Measurements from ENCODE around the gene C4orf54.

DNA sequence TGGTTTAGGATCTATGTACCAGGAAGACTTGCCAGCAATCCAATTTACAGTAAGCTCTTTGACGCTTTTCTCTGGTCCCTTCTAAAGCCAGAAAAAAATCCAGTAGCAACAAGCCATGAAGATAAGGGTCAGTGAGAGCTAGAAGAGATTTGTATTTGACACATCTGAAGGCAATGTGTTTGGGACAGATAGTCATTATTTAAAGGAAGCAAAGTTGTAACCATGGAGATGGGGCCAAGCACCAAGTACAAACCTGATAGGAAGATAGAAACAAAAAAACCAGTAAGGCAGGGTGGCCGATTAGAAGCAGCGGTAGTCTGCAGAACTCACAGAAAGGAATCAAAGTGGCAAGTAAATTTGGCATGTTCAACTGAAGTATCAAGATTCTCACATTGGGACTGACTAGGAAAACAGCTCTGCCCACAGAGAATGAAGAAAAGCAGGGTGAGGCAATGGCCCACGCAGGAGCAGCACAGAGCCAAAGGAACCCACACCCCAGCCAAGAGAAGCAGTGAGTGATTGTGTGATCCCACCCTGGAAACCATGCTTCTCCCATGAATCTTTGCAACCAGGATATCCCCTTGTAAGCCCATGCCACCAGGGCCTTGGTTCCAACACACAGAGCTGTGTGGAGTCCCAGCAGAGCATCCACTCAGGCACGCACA lies 12.9 kb upstream of the C4orf54 start:
- TF ChIP-seq POLR2AphosphoS5 (IDR thresholded peaks at IDR 0.05; ENCODE audit: low read depth, low read length) (no peak), SIN3A (IDR thresholded peaks at IDR 0.05; ENCODE audit: borderline replicate concordance, insufficient read depth, low read depth, low read length) (no peak)
- TF ChIP-seq, protein P1, sequence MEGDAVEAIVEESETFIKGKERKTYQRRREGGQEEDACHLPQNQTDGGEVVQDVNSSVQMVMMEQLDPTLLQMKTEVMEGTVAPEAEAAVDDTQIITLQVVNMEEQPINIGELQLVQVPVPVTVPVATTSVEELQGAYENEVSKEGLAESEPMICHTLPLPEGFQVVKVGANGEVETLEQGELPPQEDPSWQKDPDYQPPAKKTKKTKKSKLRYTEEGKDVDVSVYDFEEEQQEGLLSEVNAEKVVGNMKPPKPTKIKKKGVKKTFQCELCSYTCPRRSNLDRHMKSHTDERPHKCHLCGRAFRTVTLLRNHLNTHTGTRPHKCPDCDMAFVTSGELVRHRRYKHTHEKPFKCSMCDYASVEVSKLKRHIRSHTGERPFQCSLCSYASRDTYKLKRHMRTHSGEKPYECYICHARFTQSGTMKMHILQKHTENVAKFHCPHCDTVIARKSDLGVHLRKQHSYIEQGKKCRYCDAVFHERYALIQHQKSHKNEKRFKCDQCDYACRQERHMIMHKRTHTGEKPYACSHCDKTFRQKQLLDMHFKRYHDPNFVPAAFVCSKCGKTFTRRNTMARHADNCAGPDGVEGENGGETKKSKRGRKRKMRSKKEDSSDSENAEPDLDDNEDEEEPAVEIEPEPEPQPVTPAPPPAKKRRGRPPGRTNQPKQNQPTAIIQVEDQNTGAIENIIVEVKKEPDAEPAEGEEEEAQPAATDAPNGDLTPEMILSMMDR (IDR thresholded peaks at IDR 0.05): no peak
